ENCODE measurements around the gene TFDP1.

DNA sequence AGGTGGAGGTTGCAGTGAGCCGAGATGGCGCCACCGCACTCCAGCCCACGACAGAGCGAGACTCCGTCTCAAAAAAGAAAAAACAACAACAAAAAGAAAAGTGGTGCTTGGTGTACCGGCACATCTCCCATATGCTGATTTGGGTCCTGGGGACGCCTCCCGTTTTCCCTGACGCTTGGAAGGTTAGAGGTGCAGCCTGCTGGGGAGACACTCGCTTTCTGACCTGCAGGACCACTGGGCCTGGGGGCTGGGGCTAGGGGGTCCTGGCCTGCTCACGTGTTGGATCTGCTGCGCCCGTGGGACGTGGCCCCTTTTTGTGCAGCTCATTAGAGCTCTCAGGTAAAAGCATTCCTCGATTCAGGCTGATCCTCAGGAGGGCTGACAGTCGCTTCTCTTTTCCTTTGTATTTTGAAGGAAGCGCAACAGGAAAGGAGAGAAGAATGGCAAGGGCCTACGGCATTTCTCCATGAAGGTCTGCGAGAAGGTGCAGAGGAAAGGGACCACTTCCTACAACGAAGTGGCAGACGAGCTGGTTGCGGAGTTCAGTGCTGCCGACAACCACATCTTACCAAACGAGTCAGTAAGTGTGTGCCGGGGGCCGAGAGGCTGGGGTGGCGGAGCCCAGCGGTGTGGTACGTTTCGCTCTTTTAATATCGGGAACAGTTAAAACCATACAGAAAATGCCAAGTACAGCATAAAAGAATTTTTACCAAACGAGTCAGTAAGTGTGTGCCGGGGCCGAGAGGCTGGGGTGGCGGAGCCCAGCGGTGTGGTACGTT lies 48.3 kb downstream of the TFDP1 start:
- TF ChIP-seq POLR2A (IDR thresholded peaks at IDR 0.05; ENCODE audit: low read depth) (no peak), POLR2AphosphoS5 (IDR thresholded peaks at IDR 0.05) (no peak)
- TF ChIP-seq, protein P1, sequence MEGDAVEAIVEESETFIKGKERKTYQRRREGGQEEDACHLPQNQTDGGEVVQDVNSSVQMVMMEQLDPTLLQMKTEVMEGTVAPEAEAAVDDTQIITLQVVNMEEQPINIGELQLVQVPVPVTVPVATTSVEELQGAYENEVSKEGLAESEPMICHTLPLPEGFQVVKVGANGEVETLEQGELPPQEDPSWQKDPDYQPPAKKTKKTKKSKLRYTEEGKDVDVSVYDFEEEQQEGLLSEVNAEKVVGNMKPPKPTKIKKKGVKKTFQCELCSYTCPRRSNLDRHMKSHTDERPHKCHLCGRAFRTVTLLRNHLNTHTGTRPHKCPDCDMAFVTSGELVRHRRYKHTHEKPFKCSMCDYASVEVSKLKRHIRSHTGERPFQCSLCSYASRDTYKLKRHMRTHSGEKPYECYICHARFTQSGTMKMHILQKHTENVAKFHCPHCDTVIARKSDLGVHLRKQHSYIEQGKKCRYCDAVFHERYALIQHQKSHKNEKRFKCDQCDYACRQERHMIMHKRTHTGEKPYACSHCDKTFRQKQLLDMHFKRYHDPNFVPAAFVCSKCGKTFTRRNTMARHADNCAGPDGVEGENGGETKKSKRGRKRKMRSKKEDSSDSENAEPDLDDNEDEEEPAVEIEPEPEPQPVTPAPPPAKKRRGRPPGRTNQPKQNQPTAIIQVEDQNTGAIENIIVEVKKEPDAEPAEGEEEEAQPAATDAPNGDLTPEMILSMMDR (IDR thresholded peaks at IDR 0.05): no peak
